Activated naive CD8-positive, alpha-beta T cell treated with anti-CD3 and anti-CD28 coated beads, Interleukin-2, amount 50 U/mL, for 16 hours (primary cell): Measurements from ENCODE around the gene CDH18.

Experiments used
- DNase-seq: peaks from one replicate; pipeline ENCODE4 v3.0.0-alpha.2; 2020; ENCODE audit warnings: low read depth, low spot score

The CDH18 gene

GRCh38 chr5:19987612-19988361 lies at the start of gene CDH18:
TSS of gene CDH18 (minus strand) at chr5:19988200. CDS start at chr5:19838986, 149,214 bp downstream.
- no peak for DNase-seq

- DNase-seq = no peak
Measured at GRCh38 chr5:20034717-20035116, 46.7 kb upstream of the CDH18 start.

GRCh38 chr5:20033881-20034280 lies 45.9 kb upstream of the CDH18 start:
- no peak for DNase-seq

- DNase-seq = no peak
Measured at GRCh38 chr5:20032896-20033295, 44.9 kb upstream of the CDH18 start.

GRCh38 chr5:20030125-20030524 lies 42.1 kb upstream of the CDH18 start:
- no peak for DNase-seq

- no peak for DNase-seq
Measured at GRCh38 chr5:20029266-20029665, 41.3 kb upstream of the CDH18 start.

GRCh38 chr5:20028506-20028905 lies 40.5 kb upstream of the CDH18 start:
- no peak for DNase-seq

GRCh38 chr5:20023686-20024180 lies 35.7 kb upstream of the CDH18 start:
- no peak for DNase-seq

- no peak for DNase-seq
Measured at GRCh38 chr5:20020247-20020646, 32.2 kb upstream of the CDH18 start.

- no peak for DNase-seq
Measured at GRCh38 chr5:20017021-20017420, 29.0 kb upstream of the CDH18 start.

GRCh38 chr5:20000416-20000815 lies 12.4 kb upstream of the CDH18 start:
- no peak for DNase-seq

- DNase-seq = no peak
Measured at GRCh38 chr5:19988457-19988856, 457 bp upstream of the CDH18 start.

GRCh38 chr5:19986806-19987205 lies 1.2 kb downstream of the CDH18 start:
- no peak for DNase-seq

GRCh38 chr5:19986031-19986619 lies 1.9 kb downstream of the CDH18 start:
- DNase-seq = no peak

GRCh38 chr5:19978476-19978875 lies 9.5 kb downstream of the CDH18 start:
- DNase-seq = no peak

GRCh38 chr5:19977099-19977498 lies 10.9 kb downstream of the CDH18 start:
- DNase-seq = no peak

- DNase-seq = no peak
Measured at GRCh38 chr5:19975795-19976194, 12.2 kb downstream of the CDH18 start.

- no peak for DNase-seq
Measured at GRCh38 chr5:19960451-19960850, 27.5 kb downstream of the CDH18 start.

GRCh38 chr5:19959830-19960384 lies 28.1 kb downstream of the CDH18 start:
- DNase-seq = no peak

- DNase-seq = no peak
Measured at GRCh38 chr5:19950897-19951296, 37.1 kb downstream of the CDH18 start.

- DNase-seq = no peak
Measured at GRCh38 chr5:19940192-19940591, 47.8 kb downstream of the CDH18 start.

GRCh38 chr5:19930451-19930850 lies 57.5 kb downstream of the CDH18 start:
- DNase-seq = no peak
